Esophagus squamous epithelium (tissue), 4 donors: ENCODE results near the gene ITPR2.

Experiments used
- POLR2A ChIP-seq, 4 donors: fragments of 450-650 bp; IDR thresholded peaks; one replicate each; pipeline ENCODE4 v1.6.1; 2017; ENCODE audit warnings: antibody characterized with exemption in 4 of 4, mild to moderate bottlenecking in 4 of 4, moderate library complexity in 3 of 4
- TF ChIP-seq, protein P1 (sequence below), 6 experiments: fragments of 450-650 bp in 4 of 6; fragments of 200-600 bp in 2 of 6; sonication (generic) in 2 of 6; IDR thresholded peaks; one replicate each; pipeline ENCODE4 v1.5.1; 2016 to 2019; ENCODE audit warnings: antibody characterized with exemption in 6 of 6, mild to moderate bottlenecking in 4 of 6, moderate library complexity in 4 of 6

DNA sequence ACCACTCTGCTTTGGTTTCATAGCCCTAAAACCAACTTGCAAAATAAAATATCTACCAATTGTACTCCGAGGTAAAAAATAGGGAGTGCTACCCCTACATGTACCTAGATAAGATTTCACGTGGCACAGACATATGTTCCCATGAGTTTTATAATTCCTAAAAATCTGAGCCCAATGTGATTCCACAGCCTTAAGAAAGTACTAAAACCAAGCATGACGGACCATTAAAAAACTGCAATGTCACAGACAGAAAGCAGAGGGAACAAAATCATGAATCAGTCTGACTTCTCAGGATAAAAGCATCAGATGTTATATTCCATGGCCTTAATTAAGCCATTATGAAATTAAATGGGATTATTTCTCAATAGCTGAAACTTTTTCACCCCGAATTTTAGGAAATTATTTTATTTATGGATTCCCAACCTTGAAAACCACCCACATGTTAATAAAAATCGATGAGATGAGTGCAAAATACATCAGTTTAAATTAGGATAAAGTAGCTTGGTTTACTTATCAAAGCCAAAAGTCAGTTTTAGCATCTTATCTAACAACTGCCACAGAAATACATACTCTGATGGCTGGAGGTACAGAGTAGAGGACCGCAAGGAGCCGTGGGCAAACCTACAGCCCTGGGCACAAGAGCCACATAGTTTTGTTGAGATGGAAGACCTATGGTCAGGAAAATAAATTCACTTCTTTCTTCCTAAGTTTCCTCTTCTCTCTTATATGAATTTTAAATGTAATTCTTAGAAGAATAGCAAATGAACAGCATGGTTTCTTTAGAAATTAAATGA, 4.5 kb downstream of the ITPR2 start:
- TF ChIP-seq, protein P1, sequence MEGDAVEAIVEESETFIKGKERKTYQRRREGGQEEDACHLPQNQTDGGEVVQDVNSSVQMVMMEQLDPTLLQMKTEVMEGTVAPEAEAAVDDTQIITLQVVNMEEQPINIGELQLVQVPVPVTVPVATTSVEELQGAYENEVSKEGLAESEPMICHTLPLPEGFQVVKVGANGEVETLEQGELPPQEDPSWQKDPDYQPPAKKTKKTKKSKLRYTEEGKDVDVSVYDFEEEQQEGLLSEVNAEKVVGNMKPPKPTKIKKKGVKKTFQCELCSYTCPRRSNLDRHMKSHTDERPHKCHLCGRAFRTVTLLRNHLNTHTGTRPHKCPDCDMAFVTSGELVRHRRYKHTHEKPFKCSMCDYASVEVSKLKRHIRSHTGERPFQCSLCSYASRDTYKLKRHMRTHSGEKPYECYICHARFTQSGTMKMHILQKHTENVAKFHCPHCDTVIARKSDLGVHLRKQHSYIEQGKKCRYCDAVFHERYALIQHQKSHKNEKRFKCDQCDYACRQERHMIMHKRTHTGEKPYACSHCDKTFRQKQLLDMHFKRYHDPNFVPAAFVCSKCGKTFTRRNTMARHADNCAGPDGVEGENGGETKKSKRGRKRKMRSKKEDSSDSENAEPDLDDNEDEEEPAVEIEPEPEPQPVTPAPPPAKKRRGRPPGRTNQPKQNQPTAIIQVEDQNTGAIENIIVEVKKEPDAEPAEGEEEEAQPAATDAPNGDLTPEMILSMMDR (IDR thresholded peaks at IDR 0.05) = no peak
- TF ChIP-seq POLR2A (IDR thresholded peaks at IDR 0.05) = no peak
